HG03064 (cell line): ENCODE measurements around the gene AGTPBP1.
A peak's percentile ranks its signal among the peaks of the same experiment; 100 is the strongest.
"Not testable (repeated sequence)": the region's sequence is repeated elsewhere in the genome, so short reads cannot be mapped to it uniquely, and the experiment has no call there.

Experiments
- ATAC-seq: cut with Tn5 transposase; IDR thresholded peaks from one replicate; pipeline ENCODE4 v1.9.1; 2021; ENCODE audit warnings: low read depth; ENCODE audit not compliant: unreplicated experiment

Gene AGTPBP1

GRCh38 chr9:85726737-85727136 lies 15.0 kb downstream of the AGTPBP1 start:
- ATAC-seq: no peak

GRCh38 chr9:85723215-85723614 lies 18.5 kb downstream of the AGTPBP1 start:
- no peak for ATAC-seq

DNA sequence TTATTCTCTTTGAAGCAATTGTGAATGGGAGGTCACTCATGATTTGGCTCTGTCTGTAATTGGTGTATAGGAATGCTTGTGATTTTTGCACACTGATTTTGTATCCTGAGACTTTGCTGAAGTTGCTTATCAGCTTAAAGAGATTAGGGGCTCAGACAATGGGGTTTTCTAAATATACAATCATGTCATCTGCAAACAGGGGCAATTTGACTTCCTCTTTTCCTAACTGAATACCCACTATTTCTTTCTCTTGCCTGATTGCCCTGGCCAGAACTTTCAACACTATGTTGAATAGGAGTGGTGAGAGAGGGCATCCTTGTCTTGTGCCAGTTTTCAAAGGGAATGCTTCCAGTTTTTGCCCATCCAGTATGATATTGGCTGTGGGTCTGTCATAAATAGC lies 22.3 kb downstream of the AGTPBP1 start:
- not testable (repeated sequence) for ATAC-seq

DNA sequence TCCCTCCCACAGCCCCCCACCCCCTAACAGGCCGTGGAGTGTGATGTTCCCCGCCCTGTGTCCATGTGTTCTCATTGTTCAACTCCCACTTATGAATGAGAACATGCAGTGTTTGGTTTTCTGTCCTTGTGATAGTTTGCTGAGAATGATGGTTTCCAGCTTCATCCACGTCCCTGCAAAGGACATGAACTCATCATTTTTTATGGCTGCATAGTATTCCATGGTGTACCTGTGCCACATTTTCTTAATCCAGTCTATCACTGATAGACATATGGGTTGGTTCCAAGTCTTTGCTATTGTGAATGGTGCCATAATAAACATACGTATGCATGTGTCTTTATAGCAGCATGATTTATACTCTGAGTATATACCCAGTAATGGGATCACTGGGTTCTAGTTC lies 23.9 kb downstream of the AGTPBP1 start:
- not testable (repeated sequence) for ATAC-seq

GRCh38 chr9:85717220-85717619 lies 24.5 kb downstream of the AGTPBP1 start:
- ATAC-seq: no peak

DNA sequence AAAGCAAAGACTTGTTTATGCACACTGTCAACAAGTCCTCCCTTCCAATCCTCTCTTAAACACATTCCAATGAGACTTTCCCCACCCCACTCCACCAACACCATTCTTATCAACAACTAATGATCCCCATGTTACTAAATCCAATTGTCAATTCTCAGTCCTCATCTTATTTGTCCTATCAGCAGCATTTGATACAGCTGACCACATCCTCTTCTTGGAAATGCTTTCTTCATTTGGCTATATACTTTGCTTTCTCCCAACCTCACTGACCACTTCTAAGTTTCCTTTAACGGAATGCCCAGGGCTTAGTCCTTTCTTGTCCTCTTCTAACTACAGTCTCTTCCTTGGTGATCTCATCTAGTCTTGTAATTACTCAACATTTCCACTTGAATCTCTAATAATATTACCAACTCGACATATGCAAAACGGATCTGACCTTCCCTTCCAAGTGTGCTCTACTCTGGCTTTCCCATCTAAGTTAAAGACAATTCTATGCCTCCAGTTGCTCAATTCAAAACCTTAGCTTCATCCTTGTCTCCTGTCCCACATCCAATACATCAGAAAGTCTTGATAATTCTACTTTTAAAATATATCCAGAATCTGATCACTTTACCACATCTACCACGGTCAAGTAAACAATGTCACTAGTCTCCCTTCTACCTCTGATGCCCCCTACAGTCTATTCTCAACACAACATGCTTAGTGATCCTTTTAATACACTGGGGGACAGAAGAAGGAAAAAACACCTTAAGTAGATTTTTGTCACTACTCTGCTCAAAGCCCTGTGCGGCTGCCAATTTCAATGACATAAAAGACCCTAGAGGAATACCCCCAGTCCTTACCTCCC lies 25.5 kb downstream of the AGTPBP1 start:
- peak; percentile 62 for ATAC-seq

GRCh38 chr9:85715587-85715986 lies 26.2 kb downstream of the AGTPBP1 start:
- peak; percentile 77 for ATAC-seq

DNA sequence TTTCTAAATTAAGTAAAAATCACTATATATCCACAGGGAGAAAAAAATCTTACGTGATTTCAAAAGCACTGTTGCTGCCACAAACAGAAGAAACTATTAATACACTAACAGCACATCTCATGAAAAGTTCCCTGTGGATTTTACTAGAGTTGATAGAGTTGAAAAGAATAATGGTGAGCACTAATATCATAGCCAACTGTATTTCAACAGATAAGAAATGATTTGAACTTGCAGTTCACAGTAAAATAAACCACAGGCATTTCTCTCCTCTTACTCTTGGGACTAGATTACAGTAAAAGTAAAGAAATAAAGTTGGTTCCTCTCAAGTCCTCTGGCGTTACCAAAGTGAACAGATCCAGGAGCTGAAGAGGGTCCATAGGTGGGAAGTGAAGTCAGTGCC lies 27.9 kb downstream of the AGTPBP1 start:
- ATAC-seq: no peak

DNA sequence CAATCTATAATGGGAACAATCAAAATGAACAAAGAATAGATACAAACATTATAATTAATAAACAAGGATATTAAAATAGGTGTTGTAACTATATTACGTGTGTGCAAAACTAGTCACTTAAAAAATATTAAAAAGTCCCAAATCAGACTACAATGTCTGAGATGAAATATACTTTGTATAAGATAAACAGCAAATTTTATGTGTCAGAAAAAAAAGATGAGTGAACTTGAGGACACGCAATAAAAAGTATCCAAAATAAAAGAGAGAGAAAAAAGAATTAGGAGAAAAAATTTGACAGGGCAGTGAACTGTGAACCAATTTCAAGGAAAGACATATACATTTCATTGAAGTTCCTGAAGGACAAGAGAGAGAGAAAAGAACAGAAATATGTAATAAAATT lies 37.0 kb downstream of the AGTPBP1 start:
- ATAC-seq: no peak

GRCh38 chr9:85703398-85703797 lies 38.4 kb downstream of the AGTPBP1 start:
- ATAC-seq: no peak

DNA sequence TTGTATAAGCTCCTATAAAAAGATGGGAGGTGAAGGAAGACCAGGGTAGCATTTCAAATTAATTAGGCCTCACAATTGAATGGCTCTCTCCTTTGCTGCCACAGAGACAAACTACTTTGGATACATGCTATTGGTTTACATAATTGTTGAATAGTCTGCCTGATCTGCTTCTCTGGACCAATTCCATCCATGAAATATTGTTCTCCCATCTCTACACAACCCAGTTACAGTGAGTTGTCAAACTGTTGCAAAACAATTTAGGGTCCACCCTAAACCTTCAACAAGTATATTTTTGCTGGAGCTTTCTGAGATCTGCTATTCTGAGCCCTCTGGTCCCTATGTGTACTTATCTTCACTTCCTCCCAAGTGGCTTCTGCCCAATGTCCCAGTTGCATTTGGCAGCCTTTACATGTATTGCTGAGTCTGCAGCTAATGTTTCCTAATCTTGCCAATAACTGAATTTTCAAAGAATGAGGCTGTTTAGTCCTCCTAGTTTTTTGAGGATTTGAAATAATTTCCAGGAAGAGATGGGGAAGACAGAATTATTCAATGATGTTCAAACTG lies 38.9 kb downstream of the AGTPBP1 start:
- ATAC-seq: no peak

GRCh38 chr9:85702191-85702590 lies 39.6 kb downstream of the AGTPBP1 start:
- no peak for ATAC-seq

DNA sequence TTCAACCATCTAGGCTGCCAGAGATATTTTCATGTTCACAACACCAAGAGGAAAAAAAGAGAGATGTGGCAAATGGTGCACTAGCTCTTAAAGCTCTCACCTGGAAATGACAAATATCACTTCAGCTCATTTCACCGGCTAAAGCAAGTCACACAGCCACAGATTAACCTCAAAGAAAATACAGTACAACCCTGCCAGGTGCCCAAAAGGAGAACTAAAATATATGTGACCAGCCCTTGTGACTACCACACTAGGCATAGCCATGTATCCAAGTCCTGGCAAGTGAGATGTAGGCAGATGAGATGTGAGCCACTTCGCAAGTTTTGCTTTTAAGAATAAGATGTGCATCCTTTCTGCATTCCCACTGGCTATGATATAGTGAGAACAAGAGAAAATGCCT lies 41.4 kb downstream of the AGTPBP1 start:
- no peak for ATAC-seq

DNA sequence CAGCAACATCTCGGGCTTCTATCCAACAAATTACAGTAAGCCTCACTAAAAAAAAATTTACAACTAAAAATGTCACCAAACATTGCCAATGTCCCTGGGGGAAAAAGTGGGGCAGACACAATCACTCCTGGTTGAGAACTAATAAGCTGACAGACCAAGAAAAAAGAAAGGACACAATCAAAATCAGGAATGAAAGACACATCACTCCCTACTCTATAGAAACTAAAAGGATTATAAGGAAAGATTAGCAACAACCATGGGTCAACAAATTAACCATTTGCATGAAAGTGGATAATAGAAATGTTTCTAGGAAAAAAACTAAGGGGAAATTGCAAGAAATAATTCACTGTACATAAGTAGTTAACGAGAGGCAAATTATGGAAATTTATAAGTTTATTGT lies 53.4 kb downstream of the AGTPBP1 start:
- ATAC-seq: no peak

GRCh38 chr9:85685081-85685480 lies 56.7 kb downstream of the AGTPBP1 start:
- no peak for ATAC-seq

DNA sequence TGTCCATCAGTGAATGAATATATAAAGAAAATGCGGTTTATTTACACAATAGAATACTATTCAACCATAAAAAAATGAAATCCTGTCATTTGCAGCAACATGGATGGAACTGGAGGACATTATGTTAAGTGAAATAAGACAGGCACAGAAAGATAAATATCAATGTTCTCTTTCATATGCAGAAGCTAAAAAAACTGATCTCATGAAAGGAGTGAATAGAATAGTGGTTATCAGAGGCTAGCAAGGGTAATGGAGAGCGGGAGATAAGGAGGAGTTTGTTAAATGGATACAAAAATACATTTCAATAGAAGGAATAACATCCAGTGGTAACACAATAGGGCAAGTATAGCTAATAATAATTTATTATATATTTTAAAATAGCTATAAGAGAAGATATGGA lies 65.0 kb downstream of the AGTPBP1 start:
- no peak for ATAC-seq

GRCh38 chr9:85667374-85667773 lies 74.4 kb downstream of the AGTPBP1 start:
- ATAC-seq: no peak

GRCh38 chr9:85666086-85666485 lies 75.7 kb downstream of the AGTPBP1 start:
- ATAC-seq: no peak

- ATAC-seq: no peak
Measured at GRCh38 chr9:85662573-85662972, 79.2 kb downstream of the AGTPBP1 start.

- no peak for ATAC-seq
Measured at GRCh38 chr9:85658716-85659115, 83.0 kb downstream of the AGTPBP1 start.

DNA sequence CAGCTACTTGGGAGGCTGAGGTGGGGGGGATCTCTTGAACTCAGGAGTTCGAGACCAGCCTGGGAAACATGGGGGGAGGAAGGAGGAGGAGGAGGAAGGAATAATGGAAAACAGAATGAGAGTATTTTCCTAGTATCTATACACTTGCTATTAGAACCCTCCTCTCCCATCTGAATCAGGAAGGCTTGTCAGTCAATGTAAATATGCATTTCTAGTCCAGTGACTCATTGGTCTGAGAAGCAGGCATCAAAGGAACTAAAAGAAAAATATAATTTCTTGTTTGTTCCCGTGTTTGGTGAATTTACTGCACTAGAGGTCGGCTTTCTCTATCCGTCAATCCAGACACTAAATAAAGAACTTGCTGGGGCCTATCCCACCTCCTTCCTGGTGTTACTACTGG lies 88.6 kb downstream of the AGTPBP1 start:
- no peak for ATAC-seq

DNA sequence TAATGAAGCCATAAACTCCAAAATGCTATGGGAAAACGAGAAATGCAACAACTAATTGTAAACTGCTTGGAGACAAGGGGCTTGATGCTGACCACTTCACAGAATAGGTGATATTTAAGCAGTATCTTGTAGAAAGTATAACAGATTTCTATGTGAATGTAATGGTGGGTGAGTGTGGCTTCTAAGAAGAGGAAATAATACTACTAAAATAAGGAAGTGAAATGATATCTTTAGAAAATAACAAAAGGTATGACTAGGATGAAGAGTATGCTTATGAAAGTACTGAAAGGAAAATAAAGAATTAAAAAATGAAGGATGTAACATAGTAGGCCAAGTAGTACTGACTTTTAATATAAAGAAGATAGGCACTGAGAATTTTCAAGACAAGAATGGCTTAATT lies 94.2 kb downstream of the AGTPBP1 start:
- no peak for ATAC-seq
